ENCODE data around the gene PCDHB10.
"Not testable (repeated sequence)": the region's sequence is repeated elsewhere in the genome, so short reads cannot be mapped to it uniquely, and the experiment has no call there.

GRCh38 chr5:141194332-141194731 is 2.2 kb downstream of the PCDHB10 start:
- TF ChIP-seq CTCF, POLR2AphosphoS5, EP300 (IDR thresholded peaks at IDR 0.05): not testable (repeated sequence)
